GM21737 (cell line): ENCODE results near the gene RWDD3.

Experiments used
- ATAC-seq: cut with Tn5 transposase; IDR thresholded peaks from one replicate; pipeline ENCODE4 v1.9.1; 2021; ENCODE audit warnings: mild to moderate bottlenecking, moderate library complexity; ENCODE audit not compliant: unreplicated experiment

RWDD3 gene

DNA sequence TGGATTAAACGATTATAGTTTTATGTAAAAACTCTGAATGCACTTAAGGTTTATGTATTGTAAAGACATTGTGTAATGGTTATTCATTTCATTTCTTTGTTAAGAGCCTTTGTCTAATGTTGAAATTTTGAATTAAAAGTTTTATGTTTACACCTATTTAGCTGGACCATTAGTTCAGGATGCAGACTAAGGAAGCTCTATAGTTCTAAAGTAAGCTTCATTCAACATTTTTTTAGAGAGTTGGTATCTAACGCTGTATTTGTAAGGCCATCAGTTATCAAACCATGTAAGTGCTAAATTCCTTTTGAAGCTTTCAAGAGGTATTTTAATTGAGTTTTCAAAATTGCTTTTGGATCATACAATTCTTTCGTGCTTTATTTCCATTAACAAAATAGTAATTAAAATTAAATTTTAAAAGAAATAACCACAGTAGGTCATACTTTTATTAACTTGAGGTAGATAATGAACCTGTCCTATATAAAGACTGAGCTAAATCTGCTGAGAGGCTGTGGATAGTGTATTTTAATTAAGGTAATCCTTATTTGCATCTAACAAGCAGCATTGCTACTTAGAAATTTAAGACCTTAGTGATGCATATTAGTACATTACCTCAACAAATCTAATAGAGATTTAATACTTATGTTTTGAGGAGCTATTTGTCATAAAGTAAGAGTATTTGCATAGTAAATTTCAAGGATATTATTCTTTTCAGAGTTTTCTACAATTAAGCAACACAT is 47.9 kb downstream of the RWDD3 start:
- no peak for ATAC-seq

DNA sequence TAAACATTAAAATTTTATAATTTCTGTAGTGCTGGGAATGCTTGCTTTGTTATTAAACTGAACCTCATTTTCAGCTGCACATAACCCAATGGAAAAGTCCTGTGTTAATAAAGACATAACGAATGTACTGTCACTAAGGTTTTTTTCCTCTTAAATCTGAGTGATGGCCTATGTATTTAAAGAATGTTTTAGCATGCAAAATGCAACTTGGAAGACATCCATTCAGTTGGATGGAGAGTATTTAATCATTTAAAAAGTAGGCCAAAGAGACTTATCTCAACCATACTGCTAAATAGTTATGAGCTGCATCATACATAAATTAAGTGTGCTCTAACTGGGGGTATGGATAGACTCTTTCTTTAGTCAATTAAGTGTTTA is 48.5 kb downstream of the RWDD3 start:
- no peak for ATAC-seq

- ATAC-seq: no peak
Observed at GRCh38 chr1:95284420-95284819, 50.4 kb downstream of the RWDD3 start.

GRCh38 chr1:95286479-95286878 is 52.5 kb downstream of the RWDD3 start:
- no peak for ATAC-seq

DNA sequence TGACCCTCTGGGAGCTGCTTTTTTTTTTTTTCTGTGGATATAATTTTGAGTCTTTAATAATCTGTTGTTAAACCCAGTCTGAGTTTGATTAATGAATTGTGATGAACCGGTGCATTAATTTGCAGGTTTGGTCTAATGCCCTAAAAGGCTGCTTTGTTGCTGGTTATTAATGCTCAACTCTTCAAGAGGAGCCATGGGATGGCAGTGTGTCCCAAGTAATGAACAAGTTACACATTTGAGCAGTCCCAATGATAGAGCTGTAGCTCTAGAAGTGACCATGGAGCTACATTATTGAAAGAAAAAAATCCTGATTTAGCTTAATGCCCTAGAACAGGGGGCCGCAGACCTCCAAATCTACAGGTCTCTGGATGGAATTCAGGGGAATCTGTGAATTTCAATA is 53.1 kb downstream of the RWDD3 start:
- ATAC-seq: no peak

DNA sequence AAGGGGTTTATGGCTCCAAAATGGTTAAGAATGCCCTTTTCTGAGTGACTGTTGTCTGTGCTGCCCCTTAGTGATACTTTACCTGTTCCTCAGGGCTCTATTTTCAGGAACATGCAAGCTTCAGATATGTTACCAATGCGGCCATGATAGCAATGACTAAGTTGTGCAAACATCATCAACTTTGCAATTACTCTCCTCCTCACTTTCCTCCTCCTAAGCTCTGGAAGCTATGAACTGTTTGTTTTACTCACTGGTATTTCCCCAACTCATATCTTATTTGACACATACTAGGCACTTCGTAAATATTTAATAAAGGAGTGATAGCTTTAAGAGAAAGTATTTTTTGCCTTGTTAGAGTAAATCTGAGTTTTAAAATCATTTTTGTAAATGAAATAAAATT is 53.8 kb downstream of the RWDD3 start:
- no peak for ATAC-seq
